Activated CD4-positive, alpha-beta T cell treated with anti-CD3 and anti-CD28 coated beads, Interleukin-2, amount 10 ng/mL, durations not matched to agents 24 days and 14 days (primary cell): Measurements from ENCODE around the gene ZIC1. TPM values are rescaled to one million over a fixed set of nuclear protein-coding genes. Genes with fewer than 3 reads are reported as not detected.

Experiments used
- DNase-seq: peaks from one replicate; pipeline ENCODE4 v3.0.0; 2022
- H3K27ac Mint-ChIP-seq: one replicate; pipeline ENCODE4 v1.8.0; 2022; ENCODE audit warnings: mild to moderate bottlenecking, mixed read lengths
- H3K27me3 Mint-ChIP-seq: one replicate; pipeline ENCODE4 v1.8.0; 2022; ENCODE audit warnings: mixed read lengths
- H3K36me3 Mint-ChIP-seq: one replicate; pipeline ENCODE4 v1.8.0; 2022; ENCODE audit warnings: low read depth, mild to moderate bottlenecking, mixed read lengths
- H3K4me1 Mint-ChIP-seq: one replicate; pipeline ENCODE4 v1.8.0; 2021; ENCODE audit warnings: mixed read lengths
- H3K4me3 Mint-ChIP-seq: one replicate; pipeline ENCODE4 v1.8.0; 2022; ENCODE audit warnings: mild to moderate bottlenecking, moderate library complexity, mixed read lengths
- H3K9me3 Mint-ChIP-seq: one replicate; pipeline ENCODE4 v1.8.0; 2021; ENCODE audit warnings: mixed read lengths
- intact Hi-C: fragments of 100-400 bp; cut with micrococcal nuclease; formaldehyde crosslinking; loops from one replicate; pipeline ENCODE4 v1.15.1; 2023
- total RNA-seq: library from RNA; stranded (reverse); gene quantifications from 2 replicates; pipeline ENCODE4 v1.2.3, GENCODE V29; 2022

ZIC1 gene
- total RNA-seq, 1 donor from 2014 or later, result not detected

DNA sequence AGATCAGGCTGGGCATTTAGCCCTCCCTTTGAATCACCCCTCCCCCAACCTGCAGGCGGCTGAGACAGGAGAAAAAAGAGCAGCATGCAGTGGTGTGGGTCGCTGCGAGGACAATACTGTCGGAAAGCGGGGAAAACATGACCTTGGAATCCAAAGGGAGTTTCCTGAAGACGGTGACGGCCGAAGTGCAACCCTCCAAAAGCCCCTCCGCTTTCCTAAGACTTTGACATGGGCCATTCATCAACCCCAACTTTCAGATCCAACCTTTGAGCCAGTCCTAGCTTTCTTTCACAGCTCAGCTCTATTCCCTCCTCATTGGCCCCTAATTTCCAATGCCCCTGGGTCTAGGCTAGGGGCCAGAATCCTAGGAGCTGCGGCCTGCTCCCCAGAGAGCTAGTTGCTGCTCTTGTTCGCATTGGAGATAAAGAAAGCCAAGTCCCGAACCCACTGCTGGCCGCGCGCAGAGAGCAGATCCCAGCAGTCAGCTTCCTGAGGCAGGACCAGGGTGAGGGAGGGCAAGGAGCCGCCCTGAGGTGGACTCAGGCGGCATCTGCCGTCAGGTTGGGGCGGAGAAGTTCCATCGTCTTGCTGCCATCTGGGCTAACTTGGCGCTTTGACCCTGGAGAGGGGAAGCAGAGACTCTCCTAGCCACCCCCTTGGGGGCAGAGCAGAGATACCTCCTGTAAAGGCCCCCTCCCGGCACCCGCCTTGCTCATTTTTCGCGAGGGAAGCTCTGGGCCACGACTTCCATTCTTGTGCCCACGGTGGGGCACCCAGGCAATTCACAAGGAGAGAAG, 3.7 kb upstream of the ZIC1 start:
- Mint-ChIP-seq H3K27me3 (peaks cover 66% of the 10 kb centered on the region), H3K4me1 (peaks cover 6% of the 10 kb centered on the region), H3K4me3 (no peak overlapping the region), H3K27ac (no peak overlapping the region), H3K36me3 (peaks cover 6% of the 10 kb centered on the region), H3K9me3 (peaks cover 15% of the 10 kb centered on the region)
- no peak for DNase-seq
- intact Hi-C loops, result loop anchor here (1.0 to 2.0 kb wide), 2 partner anchors 7 to 17 kb away; no protein-coding TSS in a partner anchor

DNA sequence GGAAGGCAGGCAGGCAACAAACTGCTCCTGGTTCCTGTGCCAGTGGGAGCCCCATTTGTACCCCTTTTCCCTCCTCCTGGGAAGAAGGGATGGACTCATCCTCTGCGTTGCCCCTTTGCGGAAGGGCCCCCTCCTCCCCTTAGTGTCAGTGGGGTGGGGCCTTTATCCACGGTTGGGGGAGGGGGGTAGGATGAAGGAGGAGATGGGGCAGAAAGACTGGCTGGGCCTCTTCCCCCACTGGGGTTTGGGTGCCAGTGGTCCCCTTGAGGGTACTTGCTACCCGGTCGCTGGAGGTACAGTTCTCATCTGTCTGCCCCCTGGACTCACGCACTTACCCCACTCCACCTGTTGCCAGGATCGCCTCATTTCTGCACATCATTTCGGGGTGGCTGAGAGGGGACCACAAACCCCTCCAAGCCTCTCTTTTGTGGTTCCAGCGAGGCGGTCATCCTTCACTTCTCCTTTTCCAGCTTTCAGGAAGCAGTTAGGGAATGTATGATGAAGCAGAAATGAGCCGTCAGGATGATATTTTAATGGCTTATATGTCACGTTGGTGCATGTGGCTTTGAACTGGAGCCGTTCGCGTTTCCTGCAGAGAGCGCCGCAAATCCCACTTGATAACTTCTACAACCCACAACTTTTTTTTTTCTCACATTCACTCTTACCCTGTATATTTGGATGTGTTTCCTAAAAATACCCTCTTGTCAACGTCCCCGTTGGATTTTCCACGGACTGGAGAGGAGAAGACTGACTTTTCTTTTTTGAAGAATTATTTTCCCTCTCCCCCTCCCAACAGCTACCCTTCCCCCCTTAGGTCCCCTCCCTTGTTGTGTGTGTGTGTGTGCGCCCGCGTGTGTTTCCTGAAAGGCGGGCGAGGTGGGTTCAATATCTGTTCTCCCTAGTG, 2.9 kb upstream of the ZIC1 start, which contains the start of gene ZIC4:
TSS of gene ZIC4 (minus strand) at position 516 of the 904 bp plus-strand sequence. CDS start 3,746 bp downstream, outside the sequence.
- peaks cover 68% of the 10 kb centered on the region for H3K27me3 Mint-ChIP-seq
- no peak for DNase-seq
- no peak within 1 kb of the TSS for H3K27ac Mint-ChIP-seq
- peaks cover 11% of the 10 kb centered on the region for H3K4me1 Mint-ChIP-seq
- H3K36me3 Mint-ChIP-seq, result peaks cover 10% of the 10 kb centered on the region
- H3K4me3 Mint-ChIP-seq, result no peak within 1 kb of the TSS
- intact Hi-C loops, result loop anchor here (1.0 to 2.0 kb wide), 2 partner anchors 8 to 17 kb away; no protein-coding TSS in a partner anchor
- H3K9me3 Mint-ChIP-seq, result peaks cover 16% of the 10 kb centered on the region

DNA sequence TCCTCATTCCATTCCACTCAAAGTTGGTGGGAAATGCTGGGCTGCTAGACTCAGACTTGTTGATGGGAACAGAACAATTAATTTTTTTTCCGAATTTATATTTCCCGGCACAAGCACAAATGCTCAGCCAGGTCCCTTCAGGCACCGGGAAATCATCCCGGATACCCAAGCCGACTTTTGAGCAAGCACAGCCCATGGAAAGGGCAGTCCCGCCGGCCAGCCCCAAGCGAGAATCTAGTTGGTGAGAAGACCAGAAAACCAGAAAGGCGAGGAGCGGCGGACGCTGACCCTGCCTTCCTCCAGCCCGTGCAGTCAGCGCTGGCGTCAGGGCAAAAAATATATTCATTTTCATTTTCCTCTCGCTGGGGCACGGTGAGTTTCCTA, 2.1 kb upstream of the ZIC1 start:
- peaks cover 74% of the 10 kb centered on the region for H3K27me3 Mint-ChIP-seq
- intact Hi-C loops, result loop anchor here (2.0 kb wide), 1 partner anchor 16 kb away; no protein-coding TSS in a partner anchor
- H3K27ac Mint-ChIP-seq, result no peak overlapping the region

DNA sequence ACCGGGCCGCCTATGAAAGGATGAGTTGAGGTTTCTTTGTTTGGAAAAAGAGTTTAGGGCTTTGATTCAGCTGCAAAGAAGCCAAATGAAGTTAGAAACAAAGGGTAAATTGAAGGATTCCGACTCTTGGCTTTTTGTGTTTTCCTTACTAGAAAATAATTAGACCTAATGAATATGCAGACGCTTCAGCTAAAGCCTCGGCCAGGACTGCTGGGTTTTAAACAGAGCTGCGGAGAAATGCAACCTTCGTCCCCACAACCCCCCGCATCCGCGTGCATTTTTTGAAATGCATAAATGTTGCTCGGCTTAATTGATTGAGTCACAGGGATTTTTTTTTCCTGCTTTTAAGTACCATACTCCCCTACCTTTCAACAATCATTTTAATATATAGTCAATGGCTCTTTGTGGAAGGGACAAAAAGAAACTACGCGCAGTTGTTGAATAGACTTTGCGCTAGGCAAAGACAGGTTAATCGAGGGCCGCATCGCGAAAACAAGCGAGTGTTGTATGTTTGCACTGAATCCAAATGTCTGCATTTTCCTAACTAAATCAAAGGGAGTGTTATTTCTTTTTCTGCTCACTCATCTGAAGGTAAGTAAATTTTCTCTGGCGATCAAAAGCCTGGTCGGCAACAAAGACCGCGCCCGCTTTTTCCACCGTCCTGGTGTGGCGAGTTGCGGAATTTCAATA, 1.5 kb upstream of the ZIC1 start:
- no peak overlapping the region for H3K4me3 Mint-ChIP-seq
- intact Hi-C loops, result loop anchor here (2.0 kb wide), 1 partner anchor 15 kb away; no protein-coding TSS in a partner anchor
- peaks cover 73% of the 10 kb centered on the region for H3K27me3 Mint-ChIP-seq
- peaks cover 25% of the 10 kb centered on the region for H3K9me3 Mint-ChIP-seq
- no peak for DNase-seq
- peak overlapping the region; percentile 83 for H3K27ac Mint-ChIP-seq
- peaks cover 16% of the 10 kb centered on the region for H3K4me1 Mint-ChIP-seq
- H3K36me3 Mint-ChIP-seq, result peaks cover 18% of the 10 kb centered on the region

More for the DNA sequence above, 2.1 kb upstream of the ZIC1 start:
- Mint-ChIP-seq H3K9me3 (peaks cover 22% of the 10 kb centered on the region), H3K4me3 (no peak overlapping the region), H3K4me1 (peaks cover 14% of the 10 kb centered on the region), H3K36me3 (peaks cover 16% of the 10 kb centered on the region)
- no peak for DNase-seq

DNA sequence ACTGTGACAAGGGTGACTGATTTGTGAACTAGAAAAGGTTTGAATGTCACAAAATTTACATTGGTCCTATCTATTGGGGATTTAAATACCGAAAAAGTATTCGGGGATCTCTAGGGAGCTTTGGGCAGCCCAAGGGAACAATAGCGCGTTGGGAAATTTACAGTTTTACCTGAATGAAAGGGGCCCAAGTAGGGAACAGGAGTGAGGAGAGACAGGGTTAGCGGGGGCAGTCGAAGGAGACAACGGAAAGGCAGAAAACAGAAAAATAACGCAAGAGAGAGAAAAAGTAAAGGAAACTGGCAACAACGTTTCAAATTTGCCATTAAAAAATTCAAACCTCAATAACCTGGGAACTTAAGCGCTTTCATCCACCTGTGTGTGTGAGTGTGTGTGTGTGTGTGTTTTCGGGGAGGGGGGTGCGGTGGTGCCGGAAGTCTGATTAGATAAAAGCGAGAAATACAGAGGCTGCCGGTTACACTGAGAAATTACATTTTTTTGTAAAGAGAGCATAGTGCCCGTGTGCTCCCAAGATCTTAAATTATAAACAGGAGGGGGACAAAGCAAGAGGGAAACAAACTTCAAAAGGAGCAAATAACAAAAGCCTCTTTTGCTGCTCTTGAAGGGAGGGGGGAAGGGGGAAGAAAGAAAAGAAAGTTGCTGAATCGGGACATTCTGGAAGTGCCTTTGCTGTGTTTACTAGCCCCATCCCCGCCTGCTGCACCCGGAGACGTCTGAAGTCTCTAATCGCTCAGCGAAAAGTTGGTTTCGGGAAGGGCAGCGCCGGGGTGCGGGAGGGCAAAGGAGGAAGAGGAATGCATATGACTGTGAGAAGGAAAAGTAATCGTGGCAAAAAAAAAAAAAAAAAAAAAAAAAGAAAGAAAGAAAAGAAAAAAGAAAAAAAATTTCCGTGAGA, 721 bp upstream of the ZIC1 start:
- peak; percentile 43 for DNase-seq
- H3K36me3 Mint-ChIP-seq, result peaks cover 21% of the 10 kb centered on the region
- peaks cover 78% of the 10 kb centered on the region for H3K27me3 Mint-ChIP-seq
- no peak overlapping the region for H3K4me3 Mint-ChIP-seq
- intact Hi-C loops, result no loop called here
- peak overlapping the region; percentile 83 for H3K27ac Mint-ChIP-seq
- peaks cover 29% of the 10 kb centered on the region for H3K9me3 Mint-ChIP-seq
- H3K4me1 Mint-ChIP-seq, result peaks cover 19% of the 10 kb centered on the region

DNA sequence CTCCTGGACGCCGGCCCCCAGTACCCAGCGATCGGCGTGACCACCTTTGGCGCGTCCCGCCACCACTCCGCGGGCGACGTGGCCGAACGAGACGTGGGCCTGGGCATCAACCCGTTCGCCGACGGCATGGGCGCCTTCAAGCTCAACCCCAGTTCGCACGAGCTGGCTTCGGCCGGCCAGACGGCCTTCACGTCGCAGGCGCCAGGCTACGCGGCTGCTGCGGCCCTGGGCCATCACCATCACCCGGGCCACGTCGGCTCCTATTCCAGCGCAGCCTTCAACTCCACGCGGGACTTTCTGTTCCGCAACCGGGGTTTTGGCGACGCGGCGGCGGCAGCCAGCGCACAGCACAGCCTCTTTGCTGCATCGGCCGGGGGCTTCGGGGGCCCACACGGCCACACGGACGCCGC, 956 bp downstream of the ZIC1 start:
- Mint-ChIP-seq H3K9me3 (peaks cover 30% of the 10 kb centered on the region), H3K36me3 (peaks cover 21% of the 10 kb centered on the region), H3K4me3 (no peak overlapping the region), H3K4me1 (peaks cover 19% of the 10 kb centered on the region), H3K27me3 (peaks cover 78% of the 10 kb centered on the region), H3K27ac (no peak overlapping the region)
- peak; percentile 56 for DNase-seq
- intact Hi-C loops, result no loop called here

DNA sequence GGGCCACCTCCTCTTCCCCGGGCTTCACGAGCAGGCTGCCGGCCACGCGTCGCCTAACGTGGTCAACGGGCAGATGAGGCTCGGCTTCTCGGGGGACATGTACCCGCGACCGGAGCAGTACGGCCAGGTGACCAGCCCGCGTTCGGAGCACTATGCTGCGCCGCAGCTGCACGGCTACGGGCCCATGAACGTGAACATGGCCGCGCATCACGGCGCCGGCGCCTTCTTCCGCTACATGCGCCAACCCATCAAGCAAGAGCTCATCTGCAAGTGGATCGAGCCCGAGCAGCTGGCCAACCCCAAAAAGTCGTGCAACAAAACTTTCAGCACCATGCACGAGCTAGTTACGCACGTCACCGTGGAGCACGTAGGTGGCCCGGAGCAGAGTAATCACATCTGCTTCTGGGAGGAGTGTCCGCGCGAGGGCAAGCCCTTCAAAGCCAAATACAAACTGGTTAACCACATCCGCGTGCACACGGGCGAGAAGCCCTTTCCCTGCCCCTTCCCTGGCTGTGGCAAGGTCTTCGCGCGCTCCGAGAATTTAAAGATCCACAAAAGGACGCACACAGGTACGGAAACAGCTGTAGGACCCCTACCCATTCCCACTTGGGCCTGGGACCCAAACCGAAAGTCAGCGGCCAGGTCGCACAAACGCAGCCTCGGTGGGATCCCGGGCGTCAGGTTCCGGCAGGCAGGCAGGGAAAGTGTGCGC, 1.5 kb downstream of the ZIC1 start:
- Mint-ChIP-seq H3K9me3 (peaks cover 30% of the 10 kb centered on the region), H3K27ac (peak overlapping the region; percentile 71), H3K36me3 (peaks cover 21% of the 10 kb centered on the region), H3K27me3 (peaks cover 78% of the 10 kb centered on the region), H3K4me3 (peak overlapping the region; percentile 35), H3K4me1 (peaks cover 19% of the 10 kb centered on the region)
- intact Hi-C loops, result no loop called here
- DNase-seq, result peak; percentile 61

DNA sequence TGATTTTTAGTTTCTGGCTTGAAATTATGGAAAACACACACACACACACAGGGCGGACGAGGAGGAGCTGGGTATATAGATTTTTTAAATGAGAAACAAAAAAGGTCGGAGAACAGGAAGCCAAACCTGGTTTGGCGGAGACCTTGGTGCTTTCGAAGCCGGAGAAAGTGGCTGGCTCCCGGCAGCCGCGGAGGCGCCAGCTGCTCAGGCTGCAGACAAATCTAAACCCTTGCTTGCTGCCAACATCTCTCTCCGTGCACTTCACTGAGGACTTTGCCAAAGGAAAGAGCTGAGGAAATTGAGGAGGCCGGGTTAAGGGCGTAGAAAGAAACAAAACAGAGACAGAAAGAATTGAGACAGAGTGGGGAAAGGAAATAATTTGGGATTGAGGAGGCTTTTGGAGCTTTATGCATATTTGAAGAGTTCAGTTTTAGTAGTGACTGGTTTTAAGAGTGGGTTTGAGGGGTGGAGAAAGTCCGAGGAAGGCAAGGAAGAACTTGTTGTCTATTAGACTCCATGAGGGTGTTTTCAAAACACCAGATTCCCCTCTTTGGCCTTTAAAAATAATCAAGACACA, 2.2 kb downstream of the ZIC1 start:
- peak overlapping the region; percentile 71 for H3K27ac Mint-ChIP-seq
- peaks cover 30% of the 10 kb centered on the region for H3K9me3 Mint-ChIP-seq
- H3K27me3 Mint-ChIP-seq, result peaks cover 73% of the 10 kb centered on the region
- H3K4me1 Mint-ChIP-seq, result peaks cover 19% of the 10 kb centered on the region
- DNase-seq, result peak; percentile 57
- intact Hi-C loops, result no loop called here
- peaks cover 21% of the 10 kb centered on the region for H3K36me3 Mint-ChIP-seq
- peak overlapping the region; percentile 35 for H3K4me3 Mint-ChIP-seq

DNA sequence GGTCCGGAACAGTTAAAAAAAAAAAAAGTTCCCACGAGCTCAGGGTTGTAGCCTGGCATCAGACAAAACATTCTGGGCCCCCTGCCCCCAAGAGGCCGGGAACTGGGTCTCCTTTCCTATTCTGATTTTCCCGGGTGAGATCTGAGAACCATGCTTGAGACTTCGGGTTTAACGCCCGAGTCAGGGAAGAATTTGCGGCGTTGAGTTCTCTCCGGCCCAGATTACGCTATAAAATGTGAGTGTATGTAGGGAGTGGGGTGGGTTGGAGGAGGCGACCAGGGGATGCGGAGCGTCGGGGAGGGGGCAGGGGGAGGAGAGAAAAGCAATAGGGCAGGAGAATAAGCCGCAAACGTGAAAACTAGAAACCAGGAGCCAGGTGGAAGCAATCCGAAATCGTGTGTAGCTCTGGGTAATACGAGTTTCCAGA, 2.7 kb downstream of the ZIC1 start:
- H3K36me3 Mint-ChIP-seq, result peaks cover 21% of the 10 kb centered on the region
- peaks cover 68% of the 10 kb centered on the region for H3K27me3 Mint-ChIP-seq
- peak; percentile 55 for DNase-seq
- peak overlapping the region; percentile 71 for H3K27ac Mint-ChIP-seq
- intact Hi-C loops, result loop anchor here (2.0 kb wide), 2 partner anchors 15 to 51 kb away; no protein-coding TSS in a partner anchor
- H3K4me1 Mint-ChIP-seq, result peaks cover 19% of the 10 kb centered on the region
- no peak overlapping the region for H3K4me3 Mint-ChIP-seq
- H3K9me3 Mint-ChIP-seq, result peaks cover 30% of the 10 kb centered on the region

DNA sequence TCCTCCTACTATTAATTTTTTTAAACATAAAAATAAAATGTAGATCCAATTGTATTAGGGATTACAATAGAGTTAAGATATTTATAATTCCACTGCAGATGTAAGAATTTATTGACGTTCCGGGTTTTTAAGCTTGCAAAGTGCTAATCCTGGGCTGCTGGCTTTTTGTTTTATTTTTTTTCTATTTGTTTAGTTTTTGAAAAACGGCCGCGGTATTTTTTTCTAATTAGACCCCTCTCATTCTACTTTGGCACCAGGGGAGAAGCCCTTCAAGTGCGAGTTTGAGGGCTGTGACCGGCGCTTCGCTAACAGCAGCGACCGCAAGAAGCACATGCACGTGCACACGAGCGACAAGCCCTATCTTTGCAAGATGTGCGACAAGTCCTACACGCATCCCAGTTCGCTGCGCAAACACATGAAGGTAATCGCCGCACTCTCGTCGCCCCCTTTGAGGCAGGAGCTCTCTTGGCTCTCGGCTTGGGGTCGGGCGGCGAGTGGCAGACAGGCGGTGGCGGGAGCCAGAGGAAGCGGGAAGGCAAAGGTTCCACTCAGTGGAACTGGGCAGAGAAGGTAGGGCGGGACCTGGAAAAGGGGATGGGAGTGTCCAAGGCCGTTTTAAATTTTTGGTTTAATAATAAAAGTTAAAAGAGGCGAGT, 3.2 kb downstream of the ZIC1 start:
- peaks cover 67% of the 10 kb centered on the region for H3K27me3 Mint-ChIP-seq
- H3K9me3 Mint-ChIP-seq, result peaks cover 30% of the 10 kb centered on the region
- peak overlapping the region; percentile 66 for H3K27ac Mint-ChIP-seq
- peaks cover 21% of the 10 kb centered on the region for H3K36me3 Mint-ChIP-seq
- peak; percentile 59 for DNase-seq
- peaks cover 19% of the 10 kb centered on the region for H3K4me1 Mint-ChIP-seq
- intact Hi-C loops, result loop anchor here (2.0 kb wide), 2 partner anchors 16 to 52 kb away; no protein-coding TSS in a partner anchor
- peak overlapping the region; percentile 21 for H3K4me3 Mint-ChIP-seq

DNA sequence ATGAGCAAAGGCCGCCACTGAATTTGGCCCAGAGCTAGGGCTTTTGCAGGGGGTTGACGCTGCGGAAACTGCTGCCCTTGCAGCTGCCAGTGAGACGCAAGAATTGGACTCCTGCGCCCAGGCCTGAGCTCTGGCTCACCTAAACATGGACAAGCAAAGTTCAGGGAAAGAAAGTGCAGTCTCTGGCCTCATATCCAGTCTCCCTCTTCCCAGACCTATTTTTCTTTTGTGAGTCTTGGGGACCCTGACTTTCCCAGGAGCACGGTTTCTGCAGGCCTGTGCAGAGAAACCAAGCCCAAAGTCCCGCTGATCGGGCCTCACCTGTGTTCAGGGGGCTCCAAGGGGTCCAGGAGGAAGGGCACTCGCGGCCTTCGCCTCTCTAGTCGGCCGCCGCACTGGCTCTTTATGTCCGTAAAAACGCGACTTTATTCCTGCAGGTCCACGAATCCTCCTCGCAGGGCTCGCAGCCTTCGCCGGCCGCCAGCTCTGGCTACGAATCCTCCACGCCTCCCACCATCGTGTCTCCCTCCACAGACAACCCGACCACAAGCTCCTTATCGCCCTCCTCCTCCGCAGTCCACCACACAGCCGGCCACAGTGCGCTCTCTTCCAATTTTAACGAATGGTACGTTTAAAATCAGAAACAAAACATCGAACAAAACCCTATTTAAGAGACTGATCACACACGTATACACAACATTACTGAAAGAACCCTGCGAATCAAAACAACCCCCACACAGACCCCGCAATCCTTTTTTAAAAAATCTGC, 3.9 kb downstream of the ZIC1 start:
- DNase-seq, result no peak
- peaks cover 67% of the 10 kb centered on the region for H3K27me3 Mint-ChIP-seq
- peaks cover 26% of the 10 kb centered on the region for H3K9me3 Mint-ChIP-seq
- intact Hi-C loops, result loop anchor here (1.0 to 2.0 kb wide), 3 partner anchors 8 to 52 kb away; no protein-coding TSS in a partner anchor
- peaks cover 21% of the 10 kb centered on the region for H3K36me3 Mint-ChIP-seq
- H3K4me1 Mint-ChIP-seq, result peaks cover 19% of the 10 kb centered on the region
- peak overlapping the region; percentile 79 for H3K27ac Mint-ChIP-seq
- peak overlapping the region; percentile 65 for H3K4me3 Mint-ChIP-seq
